Left ventricle myocardium inferior (tissue), 1 donor: ENCODE data around the gene ELMO1. TPM values are rescaled to one million over a fixed set of nuclear protein-coding genes. Genes with fewer than 3 reads are reported as not detected.

ENCODE experiments used
- DNase-seq: peaks from one replicate; pipeline ENCODE4 v3.0.0-alpha.2; 2020
- H3K27ac ChIP-seq: fragments of 200-600 bp; replicated peaks from 2 replicates; pipeline ENCODE4 v1.8.0; 2021
- H3K27me3 ChIP-seq: fragments of 200-600 bp; 2 replicates; pipeline ENCODE4 v1.8.0; 2021; ENCODE audit warnings: low read depth
- H3K36me3 ChIP-seq: fragments of 200-600 bp; 2 replicates; pipeline ENCODE4 v1.8.0; 2021
- H3K4me1 ChIP-seq: fragments of 200-600 bp; 2 replicates; pipeline ENCODE4 v1.8.0; 2021
- H3K4me3 ChIP-seq: fragments of 200-600 bp; 2 replicates; pipeline ENCODE4 v1.8.0; 2021; ENCODE audit warnings: mild to moderate bottlenecking, moderate library complexity
- H3K9me3 ChIP-seq: fragments of 200-600 bp; replicated peaks from 2 replicates; pipeline ENCODE4 v1.8.0; 2021
- CTCF ChIP-seq: fragments of 200-600 bp; IDR thresholded peaks from 2 replicates; pipeline ENCODE4 v1.8.0; 2021; ENCODE audit warnings: antibody characterized with exemption, mild to moderate bottlenecking, borderline replicate concordance
- intact Hi-C: fragments of 100-400 bp; cut with micrococcal nuclease; formaldehyde crosslinking; loops from one replicate; pipeline ENCODE4 v1.11.0; 2022
- total RNA-seq: library from RNA; stranded (reverse); fragmentation: NEBNext Ultra II Directional; extraction: Animal tissue kit (Norgen Biotek cat#: 25700); gene quantifications from one replicate; pipeline ENCODE4 v1.2.1, GENCODE V29; 2021
- donor health status: DM: no; HTN: yes; CAD: no; lungs with severe emphysema.

The ELMO1 gene
- total RNA-seq, 1 donor from 2014 or later: 10.0 TPM

- TF ChIP-seq CTCF: no peak
- Histone ChIP-seq H3K9me3 (no peaks in the 10 kb centered on the region), H3K4me1 (peaks cover 55% of the 10 kb centered on the region), H3K27ac (no peak overlapping the region), H3K36me3 (no peaks in the 10 kb centered on the region), H3K4me3 (no peak overlapping the region), H3K27me3 (no peaks in the 10 kb centered on the region)
- intact Hi-C loops: no loop called here
- no peak for DNase-seq
Measured at GRCh38 chr7:37431413-37431812, 17.3 kb downstream of the ELMO1 start.

- Histone ChIP-seq H3K36me3 (no peaks in the 10 kb centered on the region), H3K27ac (no peak overlapping the region), H3K27me3 (no peaks in the 10 kb centered on the region), H3K4me3 (no peak overlapping the region), H3K9me3 (no peaks in the 10 kb centered on the region), H3K4me1 (peaks cover 55% of the 10 kb centered on the region)
- no peak for DNase-seq
- intact Hi-C loops: no loop called here
- no peak for TF ChIP-seq CTCF
Measured at GRCh38 chr7:37430640-37431039, 18.0 kb downstream of the ELMO1 start.

- Histone ChIP-seq H3K4me3 (no peak overlapping the region), H3K27me3 (no peaks in the 10 kb centered on the region), H3K27ac (no peak overlapping the region), H3K9me3 (no peaks in the 10 kb centered on the region), H3K4me1 (peaks cover 52% of the 10 kb centered on the region), H3K36me3 (no peaks in the 10 kb centered on the region)
- DNase-seq: no peak
- no peak for TF ChIP-seq CTCF
- intact Hi-C loops: no loop called here
Measured at GRCh38 chr7:37430171-37430570, 18.5 kb downstream of the ELMO1 start.

GRCh38 chr7:37429435-37429791, 19.3 kb downstream of the ELMO1 start:
- H3K27ac ChIP-seq: no peak overlapping the region
- no peaks in the 10 kb centered on the region for H3K9me3 ChIP-seq
- H3K4me3 ChIP-seq: no peak overlapping the region
- no peaks in the 10 kb centered on the region for H3K27me3 ChIP-seq
- intact Hi-C loops: no loop called here
- DNase-seq: no peak
- no peaks in the 10 kb centered on the region for H3K36me3 ChIP-seq
- H3K4me1 ChIP-seq: peaks cover 45% of the 10 kb centered on the region
- TF ChIP-seq CTCF: no peak

GRCh38 chr7:37428681-37429434, 19.8 kb downstream of the ELMO1 start:
- no peak for DNase-seq
- Histone ChIP-seq H3K4me1 (peaks cover 40% of the 10 kb centered on the region), H3K9me3 (no peaks in the 10 kb centered on the region), H3K27me3 (no peaks in the 10 kb centered on the region), H3K27ac (no peak overlapping the region), H3K36me3 (no peaks in the 10 kb centered on the region), H3K4me3 (no peak overlapping the region)
- TF ChIP-seq CTCF: no peak
- intact Hi-C loops: no loop called here
